Activated CD4-positive, alpha-beta T cell treated with anti-CD3 and anti-CD28 coated beads, Interleukin-2, Interleukin-4, amounts not matched to agents 100 ng/mL and 50 ng/mL, durations not matched to agents 16 hours and 8 hours (primary cell): ENCODE measurements around the gene JUNB.
"Not testable (repeated sequence)": the region's sequence is repeated elsewhere in the genome, so short reads cannot be mapped to it uniquely, and the experiment has no call there.

Source experiments
- DNase-seq: peaks from one replicate; pipeline ENCODE4 v3.0.0-alpha.2; 2020; ENCODE audit warnings: low spot score

JUNB gene

DNA sequence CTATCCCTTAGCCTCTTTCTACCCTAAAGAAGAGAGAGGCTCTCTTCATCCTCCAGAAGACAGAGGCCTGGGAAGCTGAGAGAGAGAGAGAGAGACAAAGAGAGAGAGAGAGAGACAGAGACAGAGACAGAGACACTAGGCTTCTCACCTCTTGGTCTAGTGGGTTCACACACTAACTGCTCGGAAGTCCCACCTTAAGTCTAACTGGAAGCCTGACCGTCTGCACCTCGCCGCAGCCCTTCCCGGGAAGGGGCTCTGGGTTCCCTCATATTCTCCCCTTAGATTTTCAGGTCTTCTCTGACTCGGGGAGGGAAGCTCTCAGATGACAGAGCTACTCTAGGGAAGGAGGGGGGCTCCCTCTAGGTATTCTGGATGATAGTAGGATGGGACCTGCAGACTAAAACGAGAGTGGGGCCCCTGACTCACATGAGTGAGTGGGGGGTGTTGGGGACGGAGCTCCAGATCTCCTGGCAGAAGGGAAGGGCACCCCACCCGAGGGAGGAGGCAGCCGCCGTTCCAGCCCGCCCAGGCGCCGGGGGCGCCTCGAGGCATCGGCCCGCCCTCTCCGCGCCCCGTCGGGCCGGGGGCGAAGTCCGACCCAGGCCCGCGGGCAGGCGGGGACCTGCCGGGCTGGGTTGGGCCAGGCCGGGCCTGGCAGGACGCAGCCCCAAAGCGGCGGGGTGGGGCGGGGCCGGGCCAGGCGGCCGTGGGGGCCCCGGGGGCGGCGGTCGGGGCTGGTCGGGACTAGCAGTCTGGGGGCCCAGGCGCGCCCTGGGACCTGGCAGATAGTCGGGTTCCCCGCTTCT, 2.0 kb upstream of the JUNB start:
- DNase-seq: peak; percentile 34

DNA sequence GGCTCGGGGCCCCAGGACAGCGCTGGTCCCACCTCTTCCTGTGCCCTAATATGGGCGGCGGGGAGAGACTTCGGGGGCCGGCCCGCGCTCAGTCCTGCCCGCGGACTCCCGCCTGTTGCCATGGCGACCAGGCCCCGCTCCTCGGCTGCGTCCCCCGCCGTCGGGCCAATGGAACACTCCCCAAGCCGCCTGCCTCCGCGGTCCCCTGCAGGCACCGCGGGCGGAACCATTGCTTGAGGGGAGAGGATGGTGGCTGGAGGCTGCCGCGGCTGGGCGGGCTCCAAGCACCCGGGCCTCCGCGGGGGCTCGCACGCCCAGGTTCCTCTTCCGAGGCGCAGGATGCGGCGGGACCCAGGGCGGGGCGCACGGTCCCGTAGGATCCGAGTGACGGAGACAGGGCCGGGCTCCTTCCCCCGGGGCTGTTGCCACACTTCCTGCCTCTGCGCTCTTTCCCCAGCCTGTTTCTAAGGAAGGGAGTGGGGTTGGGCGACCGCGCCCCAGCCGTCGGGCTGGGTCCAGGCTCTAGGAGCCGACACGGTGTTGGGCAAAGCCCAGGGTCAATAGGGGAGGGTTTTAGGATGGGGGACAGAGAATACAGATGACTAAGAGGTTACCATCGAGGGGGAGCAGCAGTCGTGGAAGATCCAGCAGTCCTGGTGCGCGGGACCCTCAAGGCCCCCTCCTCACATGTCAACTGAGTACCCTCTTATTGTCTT, 1.2 kb upstream of the JUNB start:
- peak; percentile 98 for DNase-seq

DNA sequence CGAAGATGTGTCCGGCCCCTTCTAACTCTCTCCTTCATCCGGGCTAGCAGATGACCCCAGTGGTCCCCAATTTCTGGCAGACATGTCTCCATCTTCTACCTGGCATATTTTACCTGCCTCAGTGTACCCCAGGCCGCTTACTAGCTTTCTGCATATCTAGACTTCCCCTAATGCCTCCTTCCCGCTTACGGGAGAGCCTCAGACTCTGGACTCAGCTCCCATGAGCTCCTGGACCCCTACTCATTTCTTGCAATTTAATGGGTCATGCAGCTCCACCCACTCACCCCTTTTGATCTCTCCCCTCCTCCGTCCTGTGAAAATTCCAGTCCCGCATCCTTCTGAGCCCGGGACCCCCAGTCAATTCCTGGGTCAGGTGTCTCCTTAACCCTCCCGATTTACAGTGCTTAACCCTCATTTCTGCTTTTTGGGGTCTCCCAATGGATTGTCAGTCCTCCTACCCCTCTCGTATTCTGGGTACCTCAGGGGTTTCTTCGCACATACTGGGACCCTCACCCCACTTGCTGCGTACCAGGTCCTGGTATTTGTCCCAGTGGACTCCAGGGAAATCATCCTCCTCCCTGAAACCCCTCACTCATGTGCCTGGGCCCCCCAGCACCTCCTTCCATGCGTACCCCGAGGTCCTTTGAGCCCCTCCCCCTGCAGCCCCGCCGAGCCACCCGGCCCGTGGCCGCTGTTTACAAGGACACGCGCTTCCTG, 500 bp upstream of the JUNB start:
- no peak for DNase-seq

DNA sequence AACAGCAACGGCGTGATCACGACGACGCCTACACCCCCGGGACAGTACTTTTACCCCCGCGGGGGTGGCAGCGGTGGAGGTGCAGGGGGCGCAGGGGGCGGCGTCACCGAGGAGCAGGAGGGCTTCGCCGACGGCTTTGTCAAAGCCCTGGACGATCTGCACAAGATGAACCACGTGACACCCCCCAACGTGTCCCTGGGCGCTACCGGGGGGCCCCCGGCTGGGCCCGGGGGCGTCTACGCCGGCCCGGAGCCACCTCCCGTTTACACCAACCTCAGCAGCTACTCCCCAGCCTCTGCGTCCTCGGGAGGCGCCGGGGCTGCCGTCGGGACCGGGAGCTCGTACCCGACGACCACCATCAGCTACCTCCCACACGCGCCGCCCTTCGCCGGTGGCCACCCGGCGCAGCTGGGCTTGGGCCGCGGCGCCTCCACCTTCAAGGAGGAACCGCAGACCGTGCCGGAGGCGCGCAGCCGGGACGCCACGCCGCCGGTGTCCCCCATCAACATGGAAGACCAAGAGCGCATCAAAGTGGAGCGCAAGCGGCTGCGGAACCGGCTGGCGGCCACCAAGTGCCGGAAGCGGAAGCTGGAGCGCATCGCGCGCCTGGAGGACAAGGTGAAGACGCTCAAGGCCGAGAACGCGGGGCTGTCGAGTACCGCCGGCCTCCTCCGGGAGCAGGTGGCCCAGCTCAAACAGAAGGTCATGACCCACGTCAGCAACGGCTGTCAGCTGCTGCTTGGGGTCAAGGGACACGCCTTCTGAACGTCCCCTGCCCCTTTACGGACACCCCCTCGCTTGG, 966 bp downstream of the JUNB start:
- DNase-seq: peak; percentile 83

DNA sequence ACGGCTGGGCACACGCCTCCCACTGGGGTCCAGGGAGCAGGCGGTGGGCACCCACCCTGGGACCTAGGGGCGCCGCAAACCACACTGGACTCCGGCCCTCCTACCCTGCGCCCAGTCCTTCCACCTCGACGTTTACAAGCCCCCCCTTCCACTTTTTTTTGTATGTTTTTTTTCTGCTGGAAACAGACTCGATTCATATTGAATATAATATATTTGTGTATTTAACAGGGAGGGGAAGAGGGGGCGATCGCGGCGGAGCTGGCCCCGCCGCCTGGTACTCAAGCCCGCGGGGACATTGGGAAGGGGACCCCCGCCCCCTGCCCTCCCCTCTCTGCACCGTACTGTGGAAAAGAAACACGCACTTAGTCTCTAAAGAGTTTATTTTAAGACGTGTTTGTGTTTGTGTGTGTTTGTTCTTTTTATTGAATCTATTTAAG, 1.6 kb downstream of the JUNB start:
- no peak for DNase-seq

DNA sequence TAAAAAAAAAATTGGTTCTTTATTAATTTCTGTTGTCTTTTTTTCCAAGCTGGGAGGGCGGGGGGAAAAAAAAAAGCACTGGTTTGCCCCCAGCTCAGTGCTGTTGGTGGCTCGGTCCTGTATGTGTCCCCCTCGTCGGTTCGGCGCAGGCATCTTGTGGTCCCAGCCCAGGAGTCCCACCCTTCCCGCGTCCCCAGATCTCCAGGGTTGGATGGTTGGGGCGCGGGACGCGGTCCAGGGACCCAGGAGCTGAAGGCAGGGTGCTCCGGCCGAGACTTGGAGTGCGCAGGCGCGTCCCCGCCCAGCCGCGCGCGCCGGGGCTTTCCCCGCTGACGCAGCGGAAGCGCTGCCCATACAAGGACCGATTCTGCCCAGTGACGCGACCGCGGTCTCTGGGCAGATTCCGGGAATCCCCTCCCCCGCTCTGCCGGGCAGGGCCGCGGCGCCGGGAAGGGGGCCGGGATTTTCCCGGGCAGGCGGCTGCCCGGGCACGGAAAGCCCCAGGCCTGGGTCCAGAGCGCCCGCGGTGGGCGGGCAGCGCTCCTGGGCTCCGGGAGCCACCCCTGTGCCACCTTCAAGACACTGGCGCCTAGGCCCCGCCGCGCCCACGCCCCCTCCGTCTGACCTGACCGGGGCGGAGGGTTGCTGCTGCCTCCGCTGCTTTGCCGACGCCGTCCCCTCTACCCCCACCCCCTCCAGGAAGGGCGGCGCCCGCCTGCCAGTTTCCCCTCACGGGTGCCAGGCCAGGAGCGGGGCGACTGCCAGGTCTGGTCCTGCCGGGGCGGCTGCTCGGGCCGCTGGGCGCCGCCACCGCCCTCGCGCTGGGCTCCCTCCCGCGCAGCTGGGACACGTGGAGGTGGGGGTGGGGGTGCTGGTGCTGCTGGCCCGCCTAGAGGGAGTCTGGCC, 2.3 kb downstream of the JUNB start:
- peak; percentile 95 for DNase-seq

DNA sequence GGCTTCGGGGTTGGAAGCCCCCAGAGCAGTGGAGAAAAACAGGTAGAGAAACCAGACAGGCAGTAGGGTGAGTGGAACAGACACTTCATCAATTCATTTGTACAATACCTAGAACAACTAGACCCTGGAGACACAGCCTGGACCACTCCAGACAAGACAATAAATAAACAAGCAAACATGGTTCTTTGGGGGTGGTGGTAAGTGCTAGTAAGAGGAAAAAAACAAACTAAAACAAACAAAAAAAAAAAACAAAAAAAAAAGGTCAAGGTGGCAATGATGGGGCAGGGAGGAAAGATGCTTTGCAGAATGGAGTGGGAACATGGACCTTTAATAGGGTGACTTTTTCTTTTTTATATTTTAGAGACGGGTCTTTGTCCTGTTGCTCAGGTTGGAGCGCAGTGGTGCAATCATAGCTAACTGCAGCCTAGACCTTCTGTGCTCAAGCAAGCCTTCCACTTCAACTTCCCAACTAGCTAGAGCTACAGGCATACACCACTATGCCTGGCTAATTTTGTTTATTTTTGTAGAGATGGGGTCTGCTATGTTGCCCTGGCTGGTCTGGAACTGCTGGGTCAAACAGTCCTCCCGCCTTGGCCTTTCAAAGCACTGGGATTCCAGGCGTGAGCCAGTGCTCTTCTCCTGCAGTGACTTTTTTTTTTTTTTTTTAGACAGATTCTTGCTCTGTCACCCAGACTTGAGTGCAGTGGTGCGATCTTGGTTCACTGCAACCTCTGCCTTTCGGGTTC, 3.1 kb downstream of the JUNB start:
- DNase-seq: no peak

DNA sequence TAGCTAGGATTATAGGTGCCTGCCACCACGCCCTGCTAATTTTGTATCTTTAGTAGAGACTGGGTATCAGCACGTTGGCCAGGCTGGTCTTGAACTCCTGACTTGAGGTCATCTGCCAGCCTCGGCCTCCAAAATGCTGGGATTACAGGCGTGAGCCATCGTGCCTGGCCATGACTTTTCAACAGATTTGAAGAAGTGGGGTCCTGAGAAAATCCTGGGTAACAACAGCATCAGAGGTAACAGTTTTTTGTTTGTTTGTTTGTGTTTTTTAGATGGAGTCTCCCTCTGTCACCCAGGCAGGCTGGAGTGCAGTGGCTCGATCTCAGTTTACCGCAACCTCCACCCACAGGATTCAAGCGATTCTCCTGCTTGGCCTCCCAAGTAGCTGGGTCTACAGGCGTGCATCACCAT, 3.7 kb downstream of the JUNB start:
- DNase-seq: no peak

DNA sequence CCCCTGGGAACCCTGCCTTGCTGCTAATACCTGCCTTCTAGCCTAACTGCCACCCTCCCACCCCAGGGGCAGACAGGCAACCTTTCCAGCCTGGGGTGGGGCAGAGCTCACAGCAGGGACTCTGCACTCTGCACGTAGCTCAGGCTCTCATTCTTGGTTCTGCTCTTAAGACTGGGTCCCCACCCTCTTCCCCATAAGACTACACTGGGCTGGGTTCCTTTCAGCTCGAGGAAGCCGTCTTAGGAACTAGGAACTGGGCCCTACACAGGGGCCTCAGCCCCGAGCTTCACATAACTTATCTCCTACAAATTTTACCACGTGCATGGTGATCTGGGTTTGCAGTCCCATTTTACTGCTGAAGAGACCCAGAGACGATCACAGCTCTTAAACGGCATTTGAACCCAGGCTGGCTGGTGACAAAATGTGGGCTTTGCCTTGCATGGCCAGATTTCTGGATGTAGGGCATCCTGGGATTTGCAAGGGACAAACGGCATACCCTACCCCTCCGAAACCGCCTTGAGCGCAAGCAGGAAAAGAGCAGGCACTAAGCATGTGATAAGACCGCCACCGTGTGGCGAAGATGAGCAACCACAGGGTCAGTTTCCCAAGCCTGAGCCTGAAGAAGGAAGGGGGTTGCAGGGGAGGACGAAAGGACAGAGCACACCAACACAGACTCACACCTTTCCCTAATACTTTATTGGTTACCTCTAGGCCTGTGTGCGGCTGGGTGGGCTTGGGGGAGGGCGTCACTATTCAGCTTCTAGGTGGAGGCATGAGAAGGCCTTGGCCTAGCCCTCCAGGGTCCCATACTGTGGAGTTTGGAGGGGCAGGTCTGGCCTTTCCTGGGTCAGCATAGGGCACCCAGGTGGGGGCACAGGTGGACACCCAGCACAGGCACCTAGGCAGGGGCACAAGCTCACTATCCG, 5.1 kb downstream of the JUNB start:
- peak; percentile 88 for DNase-seq

DNA sequence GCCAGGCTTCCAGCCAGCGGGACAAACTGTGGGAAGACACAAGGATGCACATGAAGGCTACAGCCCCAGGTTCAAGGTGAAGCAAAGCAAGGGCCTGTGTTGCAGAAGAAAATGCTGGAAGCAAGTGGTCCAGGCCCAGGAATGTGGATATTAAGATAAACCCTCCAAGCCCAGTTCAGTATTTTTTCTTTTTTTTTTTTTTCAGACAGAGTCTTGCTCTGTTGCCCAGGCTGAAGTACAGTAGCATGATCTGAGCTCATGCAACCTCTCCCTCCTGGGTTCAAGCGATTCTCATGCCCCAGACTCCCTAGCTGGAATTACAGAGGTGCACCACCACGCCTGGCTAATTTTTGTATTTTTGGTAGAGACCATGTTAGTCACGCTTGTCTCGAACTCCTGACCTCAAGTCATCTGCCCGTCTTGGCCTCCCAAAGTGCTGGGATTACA, 5.9 kb downstream of the JUNB start:
- DNase-seq: no peak

DNA sequence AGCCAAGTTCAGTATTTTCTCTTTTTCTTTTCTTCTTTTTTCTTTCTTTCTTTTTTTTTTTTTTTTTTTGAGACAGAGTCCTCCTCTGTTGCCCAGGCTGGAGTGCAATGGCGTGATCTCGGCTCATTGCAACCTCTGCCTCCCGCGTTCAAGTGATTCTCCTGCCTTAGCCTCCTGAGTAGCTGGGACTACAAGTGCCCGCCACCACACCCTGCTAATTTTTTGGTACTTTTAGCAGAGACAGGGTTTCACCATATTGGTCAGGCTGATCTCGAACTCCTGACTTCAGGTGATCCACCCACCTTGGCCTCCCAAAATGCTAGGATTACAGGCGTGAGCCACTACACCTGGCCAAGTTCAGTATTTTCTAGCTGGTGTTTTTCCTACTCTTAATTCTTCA, 6.3 kb downstream of the JUNB start:
- not testable (repeated sequence) for DNase-seq

DNA sequence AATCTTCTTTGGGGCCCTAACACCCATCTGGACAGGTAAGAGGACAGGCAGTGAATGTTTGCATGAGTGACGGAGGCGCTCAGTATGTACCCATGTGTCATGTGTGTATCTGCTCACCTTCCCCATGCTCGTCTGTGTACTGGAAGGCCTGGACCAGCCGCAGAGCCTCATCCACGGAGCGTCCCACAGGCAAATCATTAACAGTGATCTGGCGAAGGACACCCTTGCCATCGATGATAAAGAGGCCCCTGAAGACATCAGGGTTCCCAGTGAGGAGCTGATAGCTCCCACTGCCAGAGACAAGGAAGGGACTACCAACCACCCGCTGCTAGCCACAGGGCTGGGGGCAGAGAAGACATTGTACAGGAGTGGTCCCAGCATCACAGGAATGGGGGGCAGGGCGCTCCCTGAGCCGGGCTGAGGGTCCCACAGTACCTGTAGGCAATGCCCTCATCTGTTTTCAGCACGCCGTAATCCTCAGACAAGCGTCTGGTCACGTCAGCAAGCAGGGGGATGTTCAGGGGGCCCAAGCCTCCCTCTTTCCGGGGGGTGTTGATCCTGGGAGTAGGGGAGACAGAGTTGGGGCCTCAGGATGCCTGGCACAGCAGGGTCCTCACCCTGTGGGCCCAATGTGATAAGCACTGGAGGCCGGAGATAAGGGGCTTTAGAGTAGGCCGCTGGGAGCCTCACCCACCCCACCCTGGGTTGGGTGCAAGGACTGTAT, 8.6 kb downstream of the JUNB start:
- no peak for DNase-seq

DNA sequence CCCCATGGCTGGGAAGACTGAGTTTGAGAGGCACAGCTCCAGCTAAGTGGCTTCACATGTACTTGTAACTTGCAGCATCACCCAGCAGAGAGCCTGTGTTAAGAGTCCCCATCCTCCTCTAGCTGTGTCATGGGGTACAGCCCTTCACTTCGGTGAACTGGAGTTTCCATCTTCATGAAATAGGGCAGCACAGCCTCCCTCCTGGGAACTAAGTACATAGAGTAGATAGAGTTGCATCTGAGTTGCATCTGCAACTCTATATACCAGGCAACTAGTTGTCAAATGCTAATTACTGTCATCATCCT, 9.1 kb downstream of the JUNB start:
- no peak for DNase-seq

DNA sequence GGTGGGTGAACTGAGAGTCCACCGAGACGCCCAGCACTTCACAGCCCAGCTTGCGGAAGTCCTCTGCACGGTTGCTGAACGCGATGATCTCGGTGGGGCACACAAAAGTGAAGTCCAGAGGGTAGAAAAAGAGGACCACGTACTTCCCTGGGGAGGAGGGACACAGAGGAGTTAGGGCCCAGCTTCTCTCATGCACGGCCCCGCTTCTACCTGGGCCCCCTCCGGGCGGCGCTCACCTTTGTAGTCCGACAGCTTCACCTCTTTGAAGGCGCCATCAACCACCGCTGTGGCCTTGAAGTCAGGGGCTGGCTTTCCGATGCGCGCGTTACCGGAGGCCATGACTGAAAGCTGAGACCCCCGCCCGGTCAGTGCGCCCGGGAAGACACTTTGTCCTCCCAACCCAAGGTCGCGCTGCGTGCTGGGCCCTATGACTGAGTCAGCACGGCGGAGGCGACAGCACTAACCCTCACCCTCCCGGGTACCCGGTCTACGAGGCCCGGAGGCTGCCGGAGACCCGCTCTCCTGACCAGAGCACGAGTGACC, 9.7 kb downstream of the JUNB start:
- peak; percentile 19 for DNase-seq

DNA sequence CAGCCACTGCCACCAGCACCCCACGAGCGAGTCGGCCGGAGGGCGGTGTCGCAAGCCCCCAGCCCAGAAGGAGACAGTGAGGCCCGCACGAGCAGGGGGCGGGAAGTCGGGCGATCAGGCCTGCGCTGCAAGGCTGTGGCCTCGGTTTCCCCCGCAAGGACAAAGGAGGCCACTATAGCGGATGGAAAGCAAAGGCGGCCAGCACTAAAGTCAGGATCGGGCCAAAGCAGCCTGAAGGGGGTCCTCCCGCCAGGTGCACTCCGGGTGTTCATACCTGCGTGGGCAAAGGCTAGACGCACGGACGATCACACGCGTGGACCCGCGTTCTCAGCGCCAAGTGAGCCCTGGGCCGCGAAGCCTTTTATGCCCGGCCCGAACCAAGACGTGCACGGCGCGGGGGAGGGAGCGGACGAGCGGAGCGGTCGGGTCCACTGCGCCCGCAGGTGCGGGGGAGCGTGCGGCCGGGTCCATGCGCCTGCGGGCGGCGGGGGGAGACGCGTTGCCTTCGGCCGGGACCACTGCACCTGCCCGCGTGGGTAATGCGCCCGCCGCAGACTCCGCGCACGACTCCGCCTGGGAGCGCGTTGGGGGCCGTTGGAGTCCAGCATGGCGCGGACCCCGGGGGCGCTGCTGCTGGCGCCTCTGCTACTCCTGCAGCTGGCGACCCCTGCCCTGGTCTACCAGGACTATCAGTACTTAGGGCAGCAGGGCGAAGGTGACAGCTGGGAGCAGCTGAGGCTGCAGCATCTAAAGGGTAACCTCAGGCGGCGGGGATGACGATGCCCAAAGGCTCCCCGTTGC, 10.4 kb downstream of the JUNB start, which contains the start of the genes PRDX2 and THSD8:
TSS of gene PRDX2 (minus strand) at position 335 of the 801 bp plus-strand sequence. CDS start 539 bp downstream, outside the sequence.
TSS of gene THSD8 (plus strand) at position 604 of the 801 bp plus-strand sequence. CDS start at position 607, 3 bp downstream.
- DNase-seq: peak; percentile 83

DNA sequence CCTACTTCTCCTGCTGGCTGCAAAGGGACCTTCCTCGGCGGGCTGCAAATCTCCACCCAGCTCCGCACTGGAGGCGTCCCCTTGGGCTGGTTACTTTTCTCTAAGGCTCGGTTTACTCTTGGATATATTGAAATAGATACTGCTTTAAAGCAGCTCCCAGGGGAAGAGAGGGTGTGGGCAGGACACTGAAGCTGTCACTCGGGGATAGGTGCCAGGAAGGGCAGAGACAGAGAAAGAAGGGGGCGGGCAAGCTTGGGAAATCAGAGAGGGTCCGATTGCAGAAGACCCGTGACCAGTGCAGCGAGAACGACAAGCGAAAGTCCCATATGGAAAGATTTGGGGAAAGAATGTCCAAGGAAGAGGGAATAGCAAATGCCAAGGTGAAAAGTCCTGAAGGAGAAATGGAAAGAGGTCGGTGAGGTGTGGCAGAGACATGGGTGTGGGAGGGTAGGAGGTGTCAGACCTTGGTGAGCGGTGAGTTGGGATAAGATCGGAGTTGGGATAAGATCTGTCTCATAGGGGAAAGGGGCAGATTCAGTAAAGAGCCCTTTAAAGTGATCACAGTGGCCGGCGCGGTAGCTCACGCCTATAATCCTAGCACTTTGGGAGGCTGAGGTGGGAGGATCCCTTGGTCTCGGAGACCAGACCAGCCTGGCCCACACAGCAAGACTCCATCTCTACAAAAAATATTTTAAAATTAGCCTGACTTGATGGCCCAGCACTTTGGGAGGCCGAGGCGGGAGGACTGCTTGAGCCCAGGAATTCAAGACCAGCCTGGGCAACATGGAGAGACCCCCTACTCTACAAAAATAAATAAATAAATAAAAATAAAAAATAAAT, 11.2 kb downstream of the JUNB start:
- DNase-seq: no peak
